H9 (cell line): Measurements from ENCODE around the gene WFDC5. TPM values are rescaled to one million over a fixed set of nuclear protein-coding genes. Genes with fewer than 3 reads are reported as not detected.

ENCODE experiments used
- DNase-seq: peaks from one replicate; pipeline ENCODE4 v3.0.0-alpha.2; 2017
- H2AFZ ChIP-seq: one replicate; pipeline ENCODE4 v1.6.1; 2013; ENCODE audit warnings: mild to moderate bottlenecking, low read length, control low read depth, moderate library complexity
- H2AK5ac ChIP-seq: 2 replicates; pipeline ENCODE4 v1.6.1; 2013; ENCODE audit warnings: low read length, control low read depth, mixed read lengths; ENCODE audit not compliant: insufficient read length
- H2BK120ac ChIP-seq: one replicate; pipeline ENCODE4 v1.6.1; 2013; ENCODE audit warnings: low read depth, mild to moderate bottlenecking, low read length, control low read depth, inconsistent platforms; ENCODE audit not compliant: poor library complexity, severe bottlenecking
- H2BK12ac ChIP-seq: 2 replicates; pipeline ENCODE4 v1.6.1; 2013; ENCODE audit warnings: low read length, control low read depth, mixed read lengths, low read depth; ENCODE audit not compliant: insufficient read length
- H2BK15ac ChIP-seq: 2 replicates; pipeline ENCODE4 v1.6.1; 2013; ENCODE audit warnings: low read depth, low read length, control low read depth
- H2BK20ac ChIP-seq: one replicate; pipeline ENCODE4 v1.6.1; 2013; ENCODE audit warnings: low read depth, mild to moderate bottlenecking, low read length, control low read depth, inconsistent platforms; ENCODE audit not compliant: poor library complexity, severe bottlenecking
- H2BK5ac ChIP-seq: 2 replicates; pipeline ENCODE4 v1.6.1; 2013; ENCODE audit warnings: low read length, control low read depth, mixed read lengths; ENCODE audit not compliant: insufficient read length
- H3K14ac ChIP-seq: 2 replicates; pipeline ENCODE4 v1.6.1; 2013; ENCODE audit warnings: low read length, control low read depth; ENCODE audit not compliant: insufficient read depth
- H3K18ac ChIP-seq: 2 replicates; pipeline ENCODE4 v1.6.1; 2013; ENCODE audit warnings: low read depth, mild to moderate bottlenecking, mixed read lengths, low read length, control low read depth; ENCODE audit not compliant: insufficient read length
- H3K23ac ChIP-seq: 2 replicates; pipeline ENCODE4 v1.6.1; 2013; ENCODE audit warnings: low read length, control low read depth, mixed read lengths, low read depth; ENCODE audit not compliant: insufficient read length
- H3K23me2 ChIP-seq: 2 replicates; pipeline ENCODE4 v1.6.1; 2013; ENCODE audit warnings: low read depth, mild to moderate bottlenecking, mixed read lengths, low read length, control low read depth; ENCODE audit not compliant: insufficient read length, poor library complexity, severe bottlenecking
- H3K27ac ChIP-seq: 2 replicates; pipeline ENCODE4 v1.5.1; 2013; ENCODE audit warnings: low read length, control low read depth, mixed read lengths, low read depth; ENCODE audit not compliant: insufficient read length
- H3K27me3 ChIP-seq: 2 replicates; pipeline ENCODE4 v1.6.1; 2013; ENCODE audit warnings: low read length, control low read depth, inconsistent platforms; ENCODE audit not compliant: insufficient read depth
- H3K4ac ChIP-seq: 2 replicates; pipeline ENCODE4 v1.6.1; 2013; ENCODE audit warnings: low read depth, mild to moderate bottlenecking, control low read depth, inconsistent platforms, low read length, moderate library complexity
- H3K4me1 ChIP-seq: 2 replicates; pipeline ENCODE4 v1.6.1; 2013; ENCODE audit warnings: low read length, control low read depth, inconsistent platforms; ENCODE audit not compliant: insufficient read depth
- H3K4me2 ChIP-seq: 2 replicates; pipeline ENCODE4 v1.6.1; 2013; ENCODE audit warnings: low read length, control low read depth, mixed read lengths; ENCODE audit not compliant: insufficient read length, insufficient read depth
- H3K56ac ChIP-seq: 2 replicates; pipeline ENCODE4 v1.6.1; 2013; ENCODE audit warnings: low read depth, mild to moderate bottlenecking, mixed read lengths, low read length, control low read depth; ENCODE audit not compliant: insufficient read length
- H3K79me1 ChIP-seq: 2 replicates; pipeline ENCODE4 v1.6.1; 2013; ENCODE audit warnings: low read depth, mild to moderate bottlenecking, moderate library complexity, low read length, control low read depth, inconsistent platforms; ENCODE audit not compliant: insufficient read depth, poor library complexity, severe bottlenecking
- H3K79me2 ChIP-seq: 2 replicates; pipeline ENCODE4 v1.6.1; 2013; ENCODE audit warnings: low read length, control low read depth, inconsistent platforms; ENCODE audit not compliant: insufficient read depth
- H3K9ac ChIP-seq: 2 replicates; pipeline ENCODE4 v1.6.1; 2013; ENCODE audit warnings: low read length, control low read depth, mixed read lengths; ENCODE audit not compliant: insufficient read length; ENCODE audit errors: extremely low read depth
- H3K9me3 ChIP-seq: one replicate; pipeline ENCODE4 v1.6.1; 2013; ENCODE audit warnings: low read depth, low read length, inconsistent platforms; ENCODE audit not compliant: control insufficient read depth
- H3T11ph ChIP-seq: one replicate; pipeline ENCODE4 v1.6.1; 2013; ENCODE audit warnings: mild to moderate bottlenecking, low read length, control low read depth, inconsistent platforms
- H4K20me1 ChIP-seq: one replicate; pipeline ENCODE4 v1.6.1; 2013; ENCODE audit not compliant: control insufficient read depth, insufficient read length, insufficient read depth
- H4K5ac ChIP-seq: 2 replicates; pipeline ENCODE4 v1.6.1; 2013; ENCODE audit warnings: low read depth, mild to moderate bottlenecking, mixed read lengths, low read length, control low read depth; ENCODE audit not compliant: insufficient read length
- H4K8ac ChIP-seq: replicated peaks from 2 replicates; pipeline ENCODE4 v1.6.1; 2013; ENCODE audit warnings: low read length, control low read depth, mixed read lengths, low read depth; ENCODE audit not compliant: insufficient read length
- H4K91ac ChIP-seq: 2 replicates; pipeline ENCODE4 v1.6.1; 2013; ENCODE audit warnings: low read depth, mild to moderate bottlenecking, moderate library complexity, mixed read lengths, low read length, control low read depth; ENCODE audit not compliant: insufficient read length
- H3K27ac Mint-ChIP-seq, 3 experiments: 2 replicates in 2 of 3; 3 replicates in 1 of 3; pipeline ENCODE4 v1.8.0; 2020 to 2021; ENCODE audit warnings: mixed read lengths in 3 of 3, mild to moderate bottlenecking in 1 of 3, moderate library complexity in 1 of 3
- H3K27me3 Mint-ChIP-seq: 2 replicates; pipeline ENCODE4 v1.8.0; 2021; ENCODE audit warnings: low read depth, mild to moderate bottlenecking, moderate library complexity, mixed read lengths
- H3K36me3 Mint-ChIP-seq, 3 experiments: 2 replicates in 2 of 3; 3 replicates in 1 of 3; pipeline ENCODE4 v1.8.0; 2020 to 2021; ENCODE audit warnings: low read depth in 3 of 3, mixed read lengths in 3 of 3; ENCODE audit not compliant: insufficient read depth in 1 of 3
- H3K4me1 Mint-ChIP-seq, 2 experiments: 2 replicates each; pipeline ENCODE4 v1.8.0; 2020; ENCODE audit warnings: mixed read lengths in 2 of 2
- H3K4me3 Mint-ChIP-seq, 2 experiments: 2 replicates in 1 of 2; 3 replicates in 1 of 2; pipeline ENCODE4 v1.8.0; 2020 to 2021; ENCODE audit warnings: mild to moderate bottlenecking in 2 of 2, mixed read lengths in 2 of 2, moderate library complexity in 1 of 2
- H3K9me3 Mint-ChIP-seq, 2 experiments: 2 replicates in 1 of 2; 3 replicates in 1 of 2; pipeline ENCODE4 v1.8.0; 2020; ENCODE audit warnings: mild to moderate bottlenecking in 2 of 2, mixed read lengths in 2 of 2, moderate library complexity in 1 of 2
- CTCF ChIP-seq: fragments of 200-600 bp; sonication (generic); conservative IDR thresholded peaks from 3 replicates; pipeline ENCODE4 v1.8.0; 2021; ENCODE audit warnings: antibody characterized with exemption, mild to moderate bottlenecking
- WGBS: extraction: QIAGEN DNeasy Blood & Tissue Kit; methylation state at CpG from one replicate; pipeline ENCODE4 v1.1.7; 2013; ENCODE audit warnings: missing lambda C conversion rate, low lambda C conversion rate, mixed read lengths; ENCODE audit not compliant: insufficient read length; ENCODE audit errors: extremely low coverage; 5-methylcytosine and 5-hydroxymethylcytosine counted together
- total RNA-seq: library from RNA; stranded (reverse); gene quantifications from 2 replicates; pipeline ENCODE4 v1.2.1, GENCODE V29; 2021

Gene WFDC5
- total RNA-seq, 1 experiment from 2014 or later, result not detected

GRCh38 chr20:45060294-45060693, 54.7 kb downstream of the WFDC5 start:
- H3K4me1 ChIP-seq, result no peaks in the 10 kb centered on the region
- Mint-ChIP-seq H3K9me3 (no peaks in the 10 kb centered on the region; a peak in 1 of 5 replicates), H3K4me3 (no peak overlapping the region), H3K27me3 (no peaks in the 10 kb centered on the region), H3K36me3 (peaks cover 5 to 14% (median 12%) of the 10 kb centered on the region in 3 experiments; a peak in 6 of 7 replicates), H3K27ac (no peak overlapping the region; a peak in 1 of 7 replicates), H3K4me1 (peaks cover 3% of the 10 kb centered on the region in 2 experiments; a peak in 3 of 4 replicates)
- H2BK120ac ChIP-seq, result no peak overlapping the region
- no peak overlapping the region for H2AK5ac ChIP-seq
- H3K79me2 ChIP-seq, result no peaks in the 10 kb centered on the region; the same call in 1 of the 2 replicates
- no peak overlapping the region for H3K56ac ChIP-seq
- H3K9ac ChIP-seq, result no peak overlapping the region
- no peak overlapping the region for H4K91ac ChIP-seq
- no peak overlapping the region for H2BK5ac ChIP-seq
- H3K14ac ChIP-seq, result no peak overlapping the region
- no peak overlapping the region for H2BK15ac ChIP-seq
- no peaks in the 10 kb centered on the region for H4K20me1 ChIP-seq
- no peaks in the 10 kb centered on the region for H3K9me3 ChIP-seq
- H3K4ac ChIP-seq, result no peak overlapping the region
- no peak overlapping the region for H3K4me2 ChIP-seq
- H3K79me1 ChIP-seq, result no peaks in the 10 kb centered on the region
- no peak for TF ChIP-seq CTCF
- H2AFZ ChIP-seq, result no peak overlapping the region
- H2BK20ac ChIP-seq, result no peak overlapping the region
- no peak overlapping the region for H2BK12ac ChIP-seq
- no peaks in the 10 kb centered on the region for H3K27me3 ChIP-seq
- H3T11ph ChIP-seq, result no peak overlapping the region
- H3K27ac ChIP-seq, result no peak overlapping the region
- no peak overlapping the region for H3K18ac ChIP-seq
- DNase-seq, result no peak
- no peak overlapping the region for H4K8ac ChIP-seq
- H3K23me2 ChIP-seq, result no peaks in the 10 kb centered on the region
- H4K5ac ChIP-seq, result no peak overlapping the region
- WGBS, result no CpG with 5 or more reads among the region's 4 CpGs
- H3K23ac ChIP-seq, result peak overlapping the region; percentile 23

Other genes starting within 250 kb of the WFDC5 start
- gene YWHAB, start 229.5 kb downstream of the WFDC5 start, total RNA-seq, result 203 and 204 TPM in 2 replicates
- gene PABPC1L, start 205.1 kb downstream of the WFDC5 start, total RNA-seq, result 83.5 and 92.0 TPM in 2 replicates
- gene TOMM34, start 154.8 kb downstream of the WFDC5 start, total RNA-seq, result 37.5 and 40.1 TPM in 2 replicates
- 41.3 and 43.0 TPM in 2 replicates for gene STK4, start 148.7 kb downstream of the WFDC5 start, total RNA-seq
- 0.98 and 0.99 TPM in 2 replicates for gene KCNS1, start 14.0 kb downstream of the WFDC5 start, total RNA-seq
- gene WFDC12, start 9.3 kb upstream of the WFDC5 start, total RNA-seq, result not detected in 2 replicates
- not detected in 2 replicates for gene PI3, start 59.7 kb upstream of the WFDC5 start, total RNA-seq
- gene SEMG1, start 91.9 kb upstream of the WFDC5 start, total RNA-seq, result 1.4 and 2.0 TPM in 2 replicates
- gene SEMG2, start 106.2 kb upstream of the WFDC5 start, total RNA-seq, result not detected in 2 replicates
- not detected in 2 replicates for gene SLPI, start 139.4 kb upstream of the WFDC5 start, total RNA-seq
- gene RBPJL, start 191.7 kb upstream of the WFDC5 start, total RNA-seq, result 0.28 TPM in 1 of 2 replicates, not detected in the other
- gene MATN4, start 193.1 kb upstream of the WFDC5 start, total RNA-seq, result 0.11 TPM in 1 of 2 replicates, not detected in the other
- 50.7 and 54.3 TPM in 2 replicates for gene SDC4, start 233.2 kb upstream of the WFDC5 start, total RNA-seq
- gene SYS1, start 248.0 kb upstream of the WFDC5 start, total RNA-seq, result 18.6 and 21.0 TPM in 2 replicates